Activated CD8-positive, alpha-beta memory T cell treated with anti-CD3 and anti-CD28 coated beads for 48 hours (primary cell): Measurements from ENCODE around the gene AMOT.

Experiments
- DNase-seq, 3 experiments: peaks; one replicate each; pipeline ENCODE4 v3.0.0-alpha.2; 2020; ENCODE audit warnings: low read depth in 2 of 3, low spot score in 2 of 3

The AMOT gene

GRCh38 chrX:112800971-112801775, 39.5 kb downstream of the AMOT start:
- DNase-seq, result no peak

- no peak for DNase-seq
Observed at GRCh38 chrX:112799425-112799824, 41.2 kb downstream of the AMOT start.

- no peak for DNase-seq
Observed at GRCh38 chrX:112798736-112799135, 41.9 kb downstream of the AMOT start.

GRCh38 chrX:112789931-112790330, 50.7 kb downstream of the AMOT start:
- no peak for DNase-seq

GRCh38 chrX:112786076-112786475, 54.6 kb downstream of the AMOT start:
- no peak for DNase-seq

- no peak for DNase-seq
Observed at GRCh38 chrX:112785344-112785743, 55.3 kb downstream of the AMOT start.

- DNase-seq, result no peak
Observed at GRCh38 chrX:112784692-112785091, 55.9 kb downstream of the AMOT start.

- DNase-seq, result no peak
Observed at GRCh38 chrX:112779139-112779538, 61.5 kb downstream of the AMOT start.

- no peak for DNase-seq
Observed at GRCh38 chrX:112774651-112775293, 65.9 kb downstream of the AMOT start.

- DNase-seq, result no peak
Observed at GRCh38 chrX:112774142-112774541, 66.5 kb downstream of the AMOT start.

GRCh38 chrX:112769034-112769433, 71.6 kb downstream of the AMOT start:
- no peak for DNase-seq

- no peak for DNase-seq
Observed at GRCh38 chrX:112768563-112768962, 72.1 kb downstream of the AMOT start.

GRCh38 chrX:112766774-112767173, 73.9 kb downstream of the AMOT start:
- DNase-seq, result no peak

- no peak for DNase-seq
Observed at GRCh38 chrX:112761242-112762207, 79.1 kb downstream of the AMOT start.

- DNase-seq, result no peak
Observed at GRCh38 chrX:112760697-112761096, 79.9 kb downstream of the AMOT start.

- no peak for DNase-seq
Observed at GRCh38 chrX:112759966-112760365, 80.7 kb downstream of the AMOT start.

GRCh38 chrX:112759512-112759911, 81.1 kb downstream of the AMOT start:
- DNase-seq, result no peak

- DNase-seq, result no peak
Observed at GRCh38 chrX:112757946-112758345, 82.7 kb downstream of the AMOT start.

- DNase-seq, result no peak
Observed at GRCh38 chrX:112753116-112753515, 87.5 kb downstream of the AMOT start.

GRCh38 chrX:112751076-112751475, 89.6 kb downstream of the AMOT start:
- no peak for DNase-seq

- no peak for DNase-seq
Observed at GRCh38 chrX:112746812-112747595, 93.6 kb downstream of the AMOT start.
